Activated B cell treated with CpG ODN at 0.5 μM for 24 hours (primary cell): ENCODE results near the gene UBE2K. TPM values are rescaled to one million over a fixed set of nuclear protein-coding genes. Genes with fewer than 3 reads are reported as not detected.
"Not testable (repeated sequence)": the region's sequence is repeated elsewhere in the genome, so short reads cannot be mapped to it uniquely, and the experiment has no call there.

ENCODE experiments used
- ATAC-seq: fragments of 200-7000 bp; cut with Tn5 transposase; one replicate; pipeline ENCODE4 v1.10.0; 2021; ENCODE audit warnings: low read depth, mild to moderate bottlenecking, moderate library complexity
- CTCF ChIA-PET: fragments of 350-600 bp; sonication (Branson Sonifier 250); formaldehyde crosslinking; loops from one replicate; lab custom pipeline; 2021; ENCODE audit warnings: antibody characterized with exemption; lab: Charles Lee
- POLR2A ChIA-PET: fragments of 350-600 bp; sonication (Branson Sonifier 250); formaldehyde crosslinking; loops from one replicate; lab custom pipeline; 2021; ENCODE audit warnings: antibody characterized with exemption; lab: Charles Lee
- DNase-seq: peaks from one replicate; pipeline ENCODE4 v3.0.0; 2022
- H3K27ac Mint-ChIP-seq: one replicate; pipeline ENCODE4 v1.8.0; 2020; ENCODE audit warnings: mixed read lengths
- H3K27me3 Mint-ChIP-seq: one replicate; pipeline ENCODE4 v1.8.0; 2021; ENCODE audit warnings: mixed read lengths
- H3K36me3 Mint-ChIP-seq: one replicate; pipeline ENCODE4 v1.8.0; 2021; ENCODE audit warnings: low read depth, mixed read lengths
- H3K4me1 Mint-ChIP-seq: one replicate; pipeline ENCODE4 v1.8.0; 2021; ENCODE audit warnings: mixed read lengths
- H3K4me3 Mint-ChIP-seq: one replicate; pipeline ENCODE4 v1.8.0; 2020; ENCODE audit warnings: mild to moderate bottlenecking, mixed read lengths
- H3K9me3 Mint-ChIP-seq: one replicate; pipeline ENCODE4 v1.8.0; 2020; ENCODE audit warnings: mixed read lengths
- CTCF ChIP-seq: fragments of 200-600 bp; IDR thresholded peaks from one replicate; pipeline ENCODE4 v1.8.0; 2022; ENCODE audit warnings: antibody characterized with exemption, mild to moderate bottlenecking
- intact Hi-C: fragments of 100-400 bp; cut with micrococcal nuclease; formaldehyde crosslinking; loops from one replicate; pipeline ENCODE4 v1.15.1; 2024
- total RNA-seq: library from RNA; stranded (reverse); gene quantifications from 2 replicates; pipeline ENCODE4 v1.2.3, GENCODE V29; 2022

Gene UBE2K
- total RNA-seq, 1 donor from 2014 or later = 54.4 TPM

- H3K4me1 Mint-ChIP-seq = peaks cover 52% of the 10 kb centered on the region
- ChIA-PET POLR2A (interaction anchor here (0.6 kb wide), 3 partner anchors 16 to 1904 kb away, joined by 3 to 4 read pairs (median 3); no protein-coding TSS in a partner anchor), CTCF (no interaction called here)
- no peaks in the 10 kb centered on the region for H3K9me3 Mint-ChIP-seq
- no peak overlapping the region for H3K4me3 Mint-ChIP-seq
- peaks cover 33% of the 10 kb centered on the region for H3K36me3 Mint-ChIP-seq
- DNase-seq (no peak), ATAC-seq (no peak)
- intact Hi-C loops = loop anchor here (5.0 kb wide), 1 partner anchor 33 kb away; the partner anchor contains the start of gene UBE2K
- TF ChIP-seq CTCF = no peak
- H3K27me3 Mint-ChIP-seq = no peaks in the 10 kb centered on the region
- H3K27ac Mint-ChIP-seq = no peak overlapping the region
Observed at GRCh38 chr4:39730072-39730471, 32.1 kb downstream of the UBE2K start.

GRCh38 chr4:39731908-39732307, 34.0 kb downstream of the UBE2K start:
- H3K27me3 Mint-ChIP-seq = no peaks in the 10 kb centered on the region
- ATAC-seq (no peak), DNase-seq (no peak)
- no peaks in the 10 kb centered on the region for H3K9me3 Mint-ChIP-seq
- intact Hi-C loops = loop anchor here (5.0 kb wide), 1 partner anchor 35 kb away; the partner anchor contains the start of gene UBE2K
- ChIA-PET POLR2A (interaction anchor here (1.0 kb wide), 1 partner anchor 34 kb away, joined by 4 read pairs; the partner anchor contains the start of gene UBE2K), CTCF (no interaction called here)
- H3K4me1 Mint-ChIP-seq = peaks cover 36% of the 10 kb centered on the region
- no peak for TF ChIP-seq CTCF
- peaks cover 28% of the 10 kb centered on the region for H3K36me3 Mint-ChIP-seq
- no peak overlapping the region for H3K4me3 Mint-ChIP-seq
- no peak overlapping the region for H3K27ac Mint-ChIP-seq

- intact Hi-C loops = loop anchor here (5.0 kb wide), 1 partner anchor 35 kb away; the partner anchor contains the start of gene UBE2K
- ChIA-PET CTCF (interaction anchor here (0.6 kb wide), 1 partner anchor 515 kb away, joined by 3 read pairs; no protein-coding TSS in a partner anchor), POLR2A (interaction anchor here (0.6 to 1.0 kb wide), 2 partner anchors 27 to 35 kb away, joined by 4 read pairs; partner anchors contain the start of gene UBE2K)
- peaks cover 24% of the 10 kb centered on the region for H3K36me3 Mint-ChIP-seq
- TF ChIP-seq CTCF = no peak
- H3K4me1 Mint-ChIP-seq = peaks cover 28% of the 10 kb centered on the region
- no peak for ATAC-seq
- no peaks in the 10 kb centered on the region for H3K9me3 Mint-ChIP-seq
- H3K4me3 Mint-ChIP-seq = no peak overlapping the region
- no peaks in the 10 kb centered on the region for H3K27me3 Mint-ChIP-seq
- DNase-seq = no peak
- H3K27ac Mint-ChIP-seq = no peak overlapping the region
Observed at GRCh38 chr4:39732728-39733127, 34.8 kb downstream of the UBE2K start.

GRCh38 chr4:39739591-39739990, 41.7 kb downstream of the UBE2K start:
- H3K27ac Mint-ChIP-seq, CTCF ChIA-PET, H3K9me3 Mint-ChIP-seq, POLR2A ChIA-PET, H3K27me3 Mint-ChIP-seq, H3K4me3 Mint-ChIP-seq, DNase-seq, ATAC-seq, H3K4me1 Mint-ChIP-seq, intact Hi-C loops: not testable (repeated sequence)
- H3K36me3 Mint-ChIP-seq = peaks cover 21% of the 10 kb centered on the region

GRCh38 chr4:39741401-39741800, 43.5 kb downstream of the UBE2K start:
- no peak for DNase-seq
- Mint-ChIP-seq H3K9me3 (no peaks in the 10 kb centered on the region), H3K4me1 (no peaks in the 10 kb centered on the region), H3K36me3 (peaks cover 24% of the 10 kb centered on the region), H3K4me3 (no peak overlapping the region), H3K27me3 (no peaks in the 10 kb centered on the region), H3K27ac (no peak overlapping the region)
- TF ChIP-seq CTCF = no peak
- CTCF ChIA-PET = no interaction called here
- ATAC-seq = no peak
- POLR2A ChIA-PET = no interaction called here
- intact Hi-C loops = no loop called here
